Central memory CD4-positive, alpha-beta T cell (primary cell): ENCODE results near the gene FLT4.
"Not testable (repeated sequence)": the region's sequence is repeated elsewhere in the genome, so short reads cannot be mapped to it uniquely, and the experiment has no call there.

ENCODE experiments used
- DNase-seq: peaks from one replicate; pipeline ENCODE4 v3.0.0; 2022

FLT4 gene

GRCh38 chr5:180670157-180670556 is 20.8 kb upstream of the FLT4 start:
- DNase-seq: no peak

GRCh38 chr5:180669661-180670060 is 20.3 kb upstream of the FLT4 start:
- DNase-seq: no peak

GRCh38 chr5:180668835-180669596 is 19.6 kb upstream of the FLT4 start:
- DNase-seq: no peak

- DNase-seq: no peak
Observed at GRCh38 chr5:180666812-180667211, 17.4 kb upstream of the FLT4 start.

GRCh38 chr5:180665682-180666404 is 16.4 kb upstream of the FLT4 start:
- no peak for DNase-seq

GRCh38 chr5:180658774-180659564 is 9.6 kb upstream of the FLT4 start:
- DNase-seq: no peak

GRCh38 chr5:180655243-180655642 is 5.8 kb upstream of the FLT4 start:
- DNase-seq: not testable (repeated sequence)

- no peak for DNase-seq
Observed at GRCh38 chr5:180652771-180653170, 3.4 kb upstream of the FLT4 start.

- no peak for DNase-seq
Observed at GRCh38 chr5:180652346-180652745, 2.9 kb upstream of the FLT4 start.

GRCh38 chr5:180648658-180649296 is 623 bp downstream of the FLT4 start:
- DNase-seq: no peak

- DNase-seq: no peak
Observed at GRCh38 chr5:180647941-180648500, 1.4 kb downstream of the FLT4 start.

GRCh38 chr5:180647465-180647864 is 1.9 kb downstream of the FLT4 start:
- DNase-seq: no peak

GRCh38 chr5:180646963-180647305 is 2.5 kb downstream of the FLT4 start:
- DNase-seq: no peak

GRCh38 chr5:180646289-180646962 is 3.0 kb downstream of the FLT4 start:
- DNase-seq: no peak

GRCh38 chr5:180645274-180646204 is 3.9 kb downstream of the FLT4 start:
- DNase-seq: no peak

- no peak for DNase-seq
Observed at GRCh38 chr5:180644825-180645273, 4.6 kb downstream of the FLT4 start.

- no peak for DNase-seq
Observed at GRCh38 chr5:180644129-180644824, 5.1 kb downstream of the FLT4 start.

GRCh38 chr5:180643191-180643851 is 6.1 kb downstream of the FLT4 start:
- no peak for DNase-seq

GRCh38 chr5:180642779-180643178 is 6.6 kb downstream of the FLT4 start:
- no peak for DNase-seq
